ENCODE measurements around the gene MYO1D. TPM values are rescaled to one million over a fixed set of nuclear protein-coding genes. Genes with fewer than 3 reads are reported as not detected.

MYO1D gene
- total RNA-seq, 1 experiment from 2014 or later, result 35.7 TPM

DNA sequence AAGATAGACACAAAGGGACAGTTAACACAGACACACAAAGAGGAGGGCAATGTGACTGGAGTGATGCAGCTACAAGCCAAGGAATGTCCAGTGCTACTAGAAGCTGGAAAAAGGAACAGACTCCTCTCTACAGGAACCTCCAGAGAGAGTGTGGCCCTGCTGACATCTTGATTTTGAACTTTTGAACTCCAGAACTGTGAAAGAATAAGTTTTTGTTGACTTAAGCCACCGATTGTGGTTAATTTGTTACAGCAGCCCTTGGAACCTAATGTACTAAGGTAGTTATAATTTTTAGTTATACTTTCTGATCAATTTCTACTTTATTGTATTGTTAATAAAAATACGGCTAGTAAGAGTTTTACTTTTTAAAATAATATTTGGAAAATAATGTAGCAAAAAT, 129.1 kb downstream of the MYO1D start:
- no TSS peak for BruUV-seq (replicated peaks)
- Histone ChIP-seq H3K9ac (ENCODE audit: low read length) (no peak overlapping the region), H4K20me1 (ENCODE audit: insufficient read depth) (no peaks in the 10 kb centered on the region), H3K9me3 (ENCODE audit: control insufficient read depth in 1 of 2, insufficient read depth in 1 of 2, low read depth in 1 of 2, low read length in 2 of 2) (no peaks in the 10 kb centered on the region), H3K79me2 (ENCODE audit: insufficient read depth, low read length) (no peaks in the 10 kb centered on the region), H3K4me1 (ENCODE audit: control insufficient read depth in 1 of 2, insufficient read depth in 2 of 2, low read length in 2 of 2) (no peaks in the 10 kb centered on the region), H2AFZ (ENCODE audit: low read depth, low read length, poor library complexity, severe bottlenecking) (no peak overlapping the region), H3K9me2 (ENCODE audit: insufficient read depth) (no peaks in the 10 kb centered on the region), H3K27me3 (ENCODE audit: insufficient read depth, low read length) (no peaks in the 10 kb centered on the region), H3K27ac (ENCODE audit: low read depth, low read length) (no peak overlapping the region), H3K4me2 (ENCODE audit: low read length) (no peak overlapping the region), H3K4me3 (replicated peaks in 1 of 2; ENCODE audit: low read depth in 1 of 2, low read length in 2 of 2) (no peak overlapping the region), H3K36me3 (ENCODE audit: control insufficient read depth in 1 of 2, insufficient read depth in 2 of 2, low read length in 2 of 2) (no peaks in the 10 kb centered on the region)
- ChIA-PET RAD21 (ENCODE audit: low non-redundant PET in 1 of 2, low total read pairs in 2 of 2, uncharacterized antibody in 2 of 2, unreplicated experiment in 2 of 2) (no interaction called here), POLR2A (no interaction called here), CTCF (no interaction called here)
- DNase-seq (ENCODE audit: low read depth, low spot score) (no peak), ATAC-seq (no peak)
- intact Hi-C loops (cut with micrococcal nuclease), result no loop called here
- TF ChIP-seq, protein P1, sequence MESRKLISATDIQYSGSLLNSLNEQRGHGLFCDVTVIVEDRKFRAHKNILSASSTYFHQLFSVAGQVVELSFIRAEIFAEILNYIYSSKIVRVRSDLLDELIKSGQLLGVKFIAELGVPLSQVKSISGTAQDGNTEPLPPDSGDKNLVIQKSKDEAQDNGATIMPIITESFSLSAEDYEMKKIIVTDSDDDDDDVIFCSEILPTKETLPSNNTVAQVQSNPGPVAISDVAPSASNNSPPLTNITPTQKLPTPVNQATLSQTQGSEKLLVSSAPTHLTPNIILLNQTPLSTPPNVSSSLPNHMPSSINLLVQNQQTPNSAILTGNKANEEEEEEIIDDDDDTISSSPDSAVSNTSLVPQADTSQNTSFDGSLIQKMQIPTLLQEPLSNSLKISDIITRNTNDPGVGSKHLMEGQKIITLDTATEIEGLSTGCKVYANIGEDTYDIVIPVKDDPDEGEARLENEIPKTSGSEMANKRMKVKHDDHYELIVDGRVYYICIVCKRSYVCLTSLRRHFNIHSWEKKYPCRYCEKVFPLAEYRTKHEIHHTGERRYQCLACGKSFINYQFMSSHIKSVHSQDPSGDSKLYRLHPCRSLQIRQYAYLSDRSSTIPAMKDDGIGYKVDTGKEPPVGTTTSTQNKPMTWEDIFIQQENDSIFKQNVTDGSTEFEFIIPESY (IDR thresholded peaks at IDR 0.05; ENCODE audit: extremely low read depth, insufficient replicate concordance, low read length), result no peak
- TF ChIP-seq, protein P2, sequence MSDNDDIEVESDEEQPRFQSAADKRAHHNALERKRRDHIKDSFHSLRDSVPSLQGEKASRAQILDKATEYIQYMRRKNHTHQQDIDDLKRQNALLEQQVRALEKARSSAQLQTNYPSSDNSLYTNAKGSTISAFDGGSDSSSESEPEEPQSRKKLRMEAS (IDR thresholded peaks at IDR 0.05), result no peak
- TF ChIP-seq, protein P3, sequence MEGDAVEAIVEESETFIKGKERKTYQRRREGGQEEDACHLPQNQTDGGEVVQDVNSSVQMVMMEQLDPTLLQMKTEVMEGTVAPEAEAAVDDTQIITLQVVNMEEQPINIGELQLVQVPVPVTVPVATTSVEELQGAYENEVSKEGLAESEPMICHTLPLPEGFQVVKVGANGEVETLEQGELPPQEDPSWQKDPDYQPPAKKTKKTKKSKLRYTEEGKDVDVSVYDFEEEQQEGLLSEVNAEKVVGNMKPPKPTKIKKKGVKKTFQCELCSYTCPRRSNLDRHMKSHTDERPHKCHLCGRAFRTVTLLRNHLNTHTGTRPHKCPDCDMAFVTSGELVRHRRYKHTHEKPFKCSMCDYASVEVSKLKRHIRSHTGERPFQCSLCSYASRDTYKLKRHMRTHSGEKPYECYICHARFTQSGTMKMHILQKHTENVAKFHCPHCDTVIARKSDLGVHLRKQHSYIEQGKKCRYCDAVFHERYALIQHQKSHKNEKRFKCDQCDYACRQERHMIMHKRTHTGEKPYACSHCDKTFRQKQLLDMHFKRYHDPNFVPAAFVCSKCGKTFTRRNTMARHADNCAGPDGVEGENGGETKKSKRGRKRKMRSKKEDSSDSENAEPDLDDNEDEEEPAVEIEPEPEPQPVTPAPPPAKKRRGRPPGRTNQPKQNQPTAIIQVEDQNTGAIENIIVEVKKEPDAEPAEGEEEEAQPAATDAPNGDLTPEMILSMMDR (IDR thresholded peaks at IDR 0.05 in 2 of 3, conservative IDR thresholded peaks at IDR 0.05 in 1 of 3; ENCODE audit: borderline replicate concordance in 1 of 3, insufficient read depth in 1 of 3, low read depth in 2 of 3, low read length in 2 of 3), result no peak
- TF ChIP-seq, protein P4, sequence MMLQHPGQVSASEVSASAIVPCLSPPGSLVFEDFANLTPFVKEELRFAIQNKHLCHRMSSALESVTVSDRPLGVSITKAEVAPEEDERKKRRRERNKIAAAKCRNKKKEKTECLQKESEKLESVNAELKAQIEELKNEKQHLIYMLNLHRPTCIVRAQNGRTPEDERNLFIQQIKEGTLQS (IDR thresholded peaks at IDR 0.05), result no peak
- TF ChIP-seq, protein P5, sequence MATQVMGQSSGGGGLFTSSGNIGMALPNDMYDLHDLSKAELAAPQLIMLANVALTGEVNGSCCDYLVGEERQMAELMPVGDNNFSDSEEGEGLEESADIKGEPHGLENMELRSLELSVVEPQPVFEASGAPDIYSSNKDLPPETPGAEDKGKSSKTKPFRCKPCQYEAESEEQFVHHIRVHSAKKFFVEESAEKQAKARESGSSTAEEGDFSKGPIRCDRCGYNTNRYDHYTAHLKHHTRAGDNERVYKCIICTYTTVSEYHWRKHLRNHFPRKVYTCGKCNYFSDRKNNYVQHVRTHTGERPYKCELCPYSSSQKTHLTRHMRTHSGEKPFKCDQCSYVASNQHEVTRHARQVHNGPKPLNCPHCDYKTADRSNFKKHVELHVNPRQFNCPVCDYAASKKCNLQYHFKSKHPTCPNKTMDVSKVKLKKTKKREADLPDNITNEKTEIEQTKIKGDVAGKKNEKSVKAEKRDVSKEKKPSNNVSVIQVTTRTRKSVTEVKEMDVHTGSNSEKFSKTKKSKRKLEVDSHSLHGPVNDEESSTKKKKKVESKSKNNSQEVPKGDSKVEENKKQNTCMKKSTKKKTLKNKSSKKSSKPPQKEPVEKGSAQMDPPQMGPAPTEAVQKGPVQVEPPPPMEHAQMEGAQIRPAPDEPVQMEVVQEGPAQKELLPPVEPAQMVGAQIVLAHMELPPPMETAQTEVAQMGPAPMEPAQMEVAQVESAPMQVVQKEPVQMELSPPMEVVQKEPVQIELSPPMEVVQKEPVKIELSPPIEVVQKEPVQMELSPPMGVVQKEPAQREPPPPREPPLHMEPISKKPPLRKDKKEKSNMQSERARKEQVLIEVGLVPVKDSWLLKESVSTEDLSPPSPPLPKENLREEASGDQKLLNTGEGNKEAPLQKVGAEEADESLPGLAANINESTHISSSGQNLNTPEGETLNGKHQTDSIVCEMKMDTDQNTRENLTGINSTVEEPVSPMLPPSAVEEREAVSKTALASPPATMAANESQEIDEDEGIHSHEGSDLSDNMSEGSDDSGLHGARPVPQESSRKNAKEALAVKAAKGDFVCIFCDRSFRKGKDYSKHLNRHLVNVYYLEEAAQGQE (IDR thresholded peaks at IDR 0.05; ENCODE audit: low read depth), result no peak
- no peak for TF ChIP-seq ELF1 (IDR thresholded peaks at IDR 0.05; ENCODE audit: borderline replicate concordance, low read depth)
- TF ChIP-seq YY1 (IDR thresholded peaks at IDR 0.05; ENCODE audit: extremely low read depth, insufficient replicate concordance, low read depth, low read length), result no peak
- no peak for TF ChIP-seq EZH2phosphoT487 (IDR thresholded peaks at IDR 0.05; ENCODE audit: borderline replicate concordance)
- TF ChIP-seq TCF7L2 (IDR thresholded peaks at IDR 0.05; ENCODE audit: borderline replicate concordance, extremely low read depth, insufficient read depth, insufficient read length), result no peak
- TF ChIP-seq POLR2A (IDR thresholded peaks at IDR 0.05; ENCODE audit: borderline replicate concordance, extremely low read depth, insufficient read depth, insufficient read length), result no peak
- TF ChIP-seq SP1 (IDR thresholded peaks at IDR 0.05; ENCODE audit: low read depth), result no peak
- no peak for TF ChIP-seq EZH2 (IDR thresholded peaks at IDR 0.05)
- TF ChIP-seq EGR1 (IDR thresholded peaks at IDR 0.05; ENCODE audit: low read depth), result no peak
- TF ChIP-seq JUND (IDR thresholded peaks at IDR 0.05), result no peak
- no peak for TF ChIP-seq FOSL1 (IDR thresholded peaks at IDR 0.05; ENCODE audit: low read depth)
- no peak for TF ChIP-seq ZFX (IDR thresholded peaks at IDR 0.05)
- no peak for TF ChIP-seq RAD21 (IDR thresholded peaks at IDR 0.05; ENCODE audit: low read depth)
- TF ChIP-seq CEBPB (IDR thresholded peaks at IDR 0.05; ENCODE audit: low read depth), result no peak
- TF ChIP-seq CBX3 (IDR thresholded peaks at IDR 0.05; ENCODE audit: low read depth), result no peak
- no peak for TF ChIP-seq SIN3A (IDR thresholded peaks at IDR 0.05; ENCODE audit: low read depth)

All from HCT116 (cell line).